ENCODE measurements around the gene KIFC3. TPM values are rescaled to one million over a fixed set of nuclear protein-coding genes. Genes with fewer than 3 reads are reported as not detected.
"Not testable (repeated sequence)": the region's sequence is repeated elsewhere in the genome, so short reads cannot be mapped to it uniquely, and the experiment has no call there.

KIFC3 gene
- total RNA-seq, 1 donor from 2014 or later = 0.52 TPM

DNA sequence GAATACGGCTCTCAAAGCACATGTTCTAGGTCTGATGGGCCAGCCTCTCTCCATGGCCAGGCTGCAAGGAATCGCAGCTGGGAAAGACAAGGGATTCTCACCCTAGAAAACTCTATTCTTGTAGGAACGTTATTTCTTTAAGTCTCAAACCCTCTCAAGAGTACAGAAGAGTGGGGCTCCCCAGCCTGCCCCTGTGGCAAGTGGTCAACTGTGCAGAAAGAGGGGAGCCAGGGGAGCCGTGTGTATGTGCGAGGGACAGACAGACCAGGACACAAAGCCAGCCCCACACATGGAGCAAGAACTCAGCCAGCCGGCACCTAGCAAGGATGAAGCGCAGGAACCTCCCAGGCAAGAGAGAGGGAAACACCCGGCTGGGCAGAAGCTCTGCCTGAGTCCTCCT, 16.4 kb downstream of the KIFC3 start:
- DNase-seq (ENCODE audit: low spot score) = no peak
- no peaks in the 10 kb centered on the region for H3K4me1 Mint-ChIP-seq (ENCODE audit: low read depth)
- H3K36me3 Mint-ChIP-seq (ENCODE audit: low read depth) = no peaks in the 10 kb centered on the region
- intact Hi-C loops (cut with micrococcal nuclease) = no loop called here
- H3K27ac Mint-ChIP-seq = no peak overlapping the region
- no peak overlapping the region for H3K4me3 Mint-ChIP-seq (ENCODE audit: low read depth)
- no peaks in the 10 kb centered on the region for H3K9me3 Mint-ChIP-seq
- H3K27me3 Mint-ChIP-seq (ENCODE audit: low read depth) = no peaks in the 10 kb centered on the region

- no peaks in the 10 kb centered on the region for H3K9me3 Mint-ChIP-seq
- no peak overlapping the region for H3K27ac Mint-ChIP-seq
- no peaks in the 10 kb centered on the region for H3K27me3 Mint-ChIP-seq (ENCODE audit: low read depth)
- intact Hi-C loops (cut with micrococcal nuclease) = no loop called here
- H3K36me3 Mint-ChIP-seq (ENCODE audit: low read depth) = no peaks in the 10 kb centered on the region
- no peak for DNase-seq (ENCODE audit: low spot score)
- H3K4me1 Mint-ChIP-seq (ENCODE audit: low read depth) = no peaks in the 10 kb centered on the region
- H3K4me3 Mint-ChIP-seq (ENCODE audit: low read depth) = no peak overlapping the region
These were observed 16.9 kb downstream of the KIFC3 start for GRCh38 chr16:57785385-57785784.

- H3K4me1 Mint-ChIP-seq (ENCODE audit: low read depth) = no peaks in the 10 kb centered on the region
- no peak overlapping the region for H3K4me3 Mint-ChIP-seq (ENCODE audit: low read depth)
- H3K9me3 Mint-ChIP-seq = no peaks in the 10 kb centered on the region
- intact Hi-C loops (cut with micrococcal nuclease) = no loop called here
- H3K27me3 Mint-ChIP-seq (ENCODE audit: low read depth) = no peaks in the 10 kb centered on the region
- no peaks in the 10 kb centered on the region for H3K36me3 Mint-ChIP-seq (ENCODE audit: low read depth)
- H3K27ac Mint-ChIP-seq = no peak overlapping the region
- no peak for DNase-seq (ENCODE audit: low spot score)
These were observed 18.0 kb downstream of the KIFC3 start for GRCh38 chr16:57784334-57784733.

DNA sequence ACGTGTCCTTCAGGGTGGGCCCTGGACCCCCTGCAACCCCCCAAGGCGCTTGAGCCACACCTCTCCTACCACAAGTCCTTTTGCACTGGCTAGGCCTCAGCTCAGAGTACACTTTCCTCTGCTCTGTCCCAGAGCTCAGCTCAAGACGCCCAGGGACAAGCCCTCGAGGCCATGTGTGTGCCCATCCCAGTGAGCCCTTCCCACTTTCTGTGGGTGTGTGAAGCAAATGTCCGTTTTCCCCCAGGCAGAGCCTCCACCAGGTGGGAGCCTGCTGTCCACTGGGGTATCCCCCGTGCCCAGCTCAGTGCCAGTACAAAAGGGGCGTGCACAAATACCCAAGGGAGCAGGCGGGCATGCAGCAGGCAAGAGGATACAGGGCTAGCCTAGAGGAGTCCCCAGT, 18.4 kb downstream of the KIFC3 start:
- intact Hi-C loops (cut with micrococcal nuclease) = no loop called here
- Mint-ChIP-seq H3K27ac (no peak overlapping the region), H3K27me3 (ENCODE audit: low read depth) (no peaks in the 10 kb centered on the region), H3K4me3 (ENCODE audit: low read depth) (no peak overlapping the region), H3K4me1 (ENCODE audit: low read depth) (no peaks in the 10 kb centered on the region), H3K36me3 (ENCODE audit: low read depth) (no peaks in the 10 kb centered on the region), H3K9me3 (no peaks in the 10 kb centered on the region)
- no peak for DNase-seq (ENCODE audit: low spot score)

DNA sequence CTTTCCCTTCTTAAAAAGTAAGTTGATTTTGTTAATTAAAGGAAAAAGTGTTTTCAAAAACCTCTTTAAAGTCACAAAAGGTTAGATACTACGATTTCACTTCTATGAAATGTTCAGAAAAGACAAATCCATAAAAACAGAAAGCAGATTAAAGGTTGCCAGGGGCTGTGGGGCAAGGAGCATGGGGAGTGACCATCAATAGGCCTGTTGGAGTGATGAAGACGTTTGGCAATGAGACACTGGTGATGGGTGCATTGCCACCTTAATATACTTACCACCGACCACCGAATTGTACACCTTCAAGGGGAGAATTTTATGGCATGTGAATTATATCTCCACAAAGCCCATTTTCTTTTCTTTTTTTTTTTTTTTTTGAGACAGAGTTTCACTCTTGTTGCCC, 19.2 kb downstream of the KIFC3 start:
- no peak for DNase-seq (ENCODE audit: low spot score)
- Mint-ChIP-seq H3K4me3 (ENCODE audit: low read depth) (no peak overlapping the region), H3K27ac (no peak overlapping the region), H3K9me3 (no peaks in the 10 kb centered on the region), H3K4me1 (ENCODE audit: low read depth) (no peaks in the 10 kb centered on the region), H3K27me3 (ENCODE audit: low read depth) (no peaks in the 10 kb centered on the region), H3K36me3 (ENCODE audit: low read depth) (no peaks in the 10 kb centered on the region)
- intact Hi-C loops (cut with micrococcal nuclease) = no loop called here

DNA sequence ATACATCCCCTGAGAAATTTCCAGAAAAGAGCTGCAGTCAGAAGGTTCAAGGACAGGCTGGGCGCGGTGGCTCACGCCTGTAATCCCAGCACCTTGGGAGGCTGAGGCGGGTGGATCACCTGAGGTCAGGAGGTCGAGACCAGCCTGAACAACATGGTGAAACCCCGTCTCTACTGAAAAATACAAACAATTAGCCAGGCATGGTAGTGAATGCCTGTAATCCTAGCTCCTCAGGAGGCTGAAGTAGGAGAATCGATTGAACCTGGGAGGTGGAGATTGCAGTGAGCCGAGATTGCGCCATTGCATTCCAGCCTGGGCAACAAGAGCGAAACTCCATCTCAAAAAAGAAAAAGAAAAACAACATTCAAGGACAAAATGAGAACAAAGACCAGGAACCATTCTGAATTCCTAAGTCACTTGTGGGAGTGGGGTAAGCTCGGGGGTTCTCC, 19.7 kb downstream of the KIFC3 start:
- H3K4me1 Mint-ChIP-seq (ENCODE audit: low read depth); H3K27me3 Mint-ChIP-seq (ENCODE audit: low read depth); H3K36me3 Mint-ChIP-seq (ENCODE audit: low read depth); intact Hi-C loops (cut with micrococcal nuclease); H3K4me3 Mint-ChIP-seq (ENCODE audit: low read depth); H3K9me3 Mint-ChIP-seq; DNase-seq (ENCODE audit: low spot score); H3K27ac Mint-ChIP-seq: not testable (repeated sequence)

GRCh38 chr16:57781741-57782606, 20.3 kb downstream of the KIFC3 start:
- DNase-seq (ENCODE audit: low spot score) = no peak
- Mint-ChIP-seq H3K27ac (no peak overlapping the region), H3K4me3 (ENCODE audit: low read depth) (no peak overlapping the region), H3K36me3 (ENCODE audit: low read depth) (no peaks in the 10 kb centered on the region), H3K9me3 (no peaks in the 10 kb centered on the region), H3K4me1 (ENCODE audit: low read depth) (no peaks in the 10 kb centered on the region), H3K27me3 (ENCODE audit: low read depth) (no peaks in the 10 kb centered on the region)
- intact Hi-C loops (cut with micrococcal nuclease) = no loop called here

DNA sequence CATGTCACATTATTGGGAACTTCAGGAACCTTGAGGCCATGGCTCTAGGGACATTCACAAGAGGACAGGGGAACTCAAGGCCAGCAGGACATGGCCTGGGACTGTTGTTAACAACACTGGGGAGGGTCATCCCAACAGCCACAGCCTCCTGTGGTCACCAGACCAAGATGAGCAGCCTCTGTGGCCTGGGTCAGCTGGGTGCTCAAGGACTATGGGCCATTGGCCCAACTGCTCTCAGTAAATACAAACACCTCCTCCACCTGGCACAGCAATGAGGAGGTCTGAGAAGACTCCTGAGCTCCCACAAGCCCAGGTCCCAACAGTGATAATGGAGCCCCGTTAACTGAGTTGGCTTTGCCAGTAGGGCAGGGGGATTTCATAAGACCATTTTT, 20.9 kb downstream of the KIFC3 start:
- Mint-ChIP-seq H3K4me3 (ENCODE audit: low read depth) (no peak overlapping the region), H3K9me3 (no peaks in the 10 kb centered on the region), H3K27ac (no peak overlapping the region), H3K27me3 (ENCODE audit: low read depth) (no peaks in the 10 kb centered on the region), H3K4me1 (ENCODE audit: low read depth) (no peaks in the 10 kb centered on the region), H3K36me3 (ENCODE audit: low read depth) (no peaks in the 10 kb centered on the region)
- intact Hi-C loops (cut with micrococcal nuclease) = no loop called here
- DNase-seq (ENCODE audit: low spot score) = no peak

- H3K4me1 Mint-ChIP-seq (ENCODE audit: low read depth); DNase-seq (ENCODE audit: low spot score); H3K27me3 Mint-ChIP-seq (ENCODE audit: low read depth); H3K9me3 Mint-ChIP-seq; H3K27ac Mint-ChIP-seq; H3K36me3 Mint-ChIP-seq (ENCODE audit: low read depth); H3K4me3 Mint-ChIP-seq (ENCODE audit: low read depth); intact Hi-C loops (cut with micrococcal nuclease): not testable (repeated sequence)
These were observed 22.5 kb downstream of the KIFC3 start for GRCh38 chr16:57779836-57780235.

GRCh38 chr16:57778658-57779057, 23.6 kb downstream of the KIFC3 start:
- intact Hi-C loops (cut with micrococcal nuclease) = no loop called here
- Mint-ChIP-seq H3K27ac (no peak overlapping the region), H3K27me3 (ENCODE audit: low read depth) (no peaks in the 10 kb centered on the region)

GRCh38 chr16:57775661-57776469, 26.4 kb downstream of the KIFC3 start:
- no peak for DNase-seq (ENCODE audit: low spot score)
- intact Hi-C loops (cut with micrococcal nuclease) = no loop called here
- Mint-ChIP-seq H3K36me3 (ENCODE audit: low read depth) (no peaks in the 10 kb centered on the region), H3K4me1 (ENCODE audit: low read depth) (no peaks in the 10 kb centered on the region), H3K27me3 (ENCODE audit: low read depth) (no peaks in the 10 kb centered on the region), H3K4me3 (ENCODE audit: low read depth) (no peak overlapping the region), H3K27ac (no peak overlapping the region), H3K9me3 (no peaks in the 10 kb centered on the region)

More at GRCh38 chr16:57778658-57779057, 23.6 kb downstream of the KIFC3 start:
- Mint-ChIP-seq H3K9me3 (no peaks in the 10 kb centered on the region), H3K4me3 (ENCODE audit: low read depth) (no peak overlapping the region), H3K4me1 (ENCODE audit: low read depth) (no peaks in the 10 kb centered on the region), H3K36me3 (ENCODE audit: low read depth) (no peaks in the 10 kb centered on the region)
- DNase-seq (ENCODE audit: low spot score) = no peak

GRCh38 chr16:57774705-57775285, 27.5 kb downstream of the KIFC3 start:
- Mint-ChIP-seq H3K4me3 (ENCODE audit: low read depth) (no peak overlapping the region), H3K36me3 (ENCODE audit: low read depth) (no peaks in the 10 kb centered on the region), H3K27me3 (ENCODE audit: low read depth) (no peaks in the 10 kb centered on the region), H3K9me3 (no peaks in the 10 kb centered on the region), H3K4me1 (ENCODE audit: low read depth) (no peaks in the 10 kb centered on the region), H3K27ac (no peak overlapping the region)
- no peak for DNase-seq (ENCODE audit: low spot score)
- intact Hi-C loops (cut with micrococcal nuclease) = no loop called here
